ENCODE measurements around the gene RFTN1.

RFTN1 gene

DNA sequence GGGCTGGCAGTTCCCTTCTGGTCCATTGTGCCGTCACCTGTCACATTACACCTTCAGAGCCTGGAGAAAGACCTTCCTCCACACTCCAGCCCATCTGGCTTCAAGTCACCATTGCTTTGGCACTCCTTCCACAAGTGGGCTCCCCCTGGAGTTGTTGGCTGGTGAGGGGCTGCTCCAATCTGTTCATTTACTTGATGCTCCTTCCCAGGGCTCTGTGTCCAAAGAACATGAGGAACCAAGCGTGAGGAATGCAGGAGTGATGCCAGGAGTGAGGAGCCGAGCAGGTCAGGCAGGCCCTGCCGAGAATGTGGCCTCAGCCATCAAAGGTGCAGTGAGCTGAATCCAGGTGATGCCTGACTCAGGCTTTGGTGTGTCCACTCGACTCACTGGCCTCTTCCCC, 191.3 kb downstream of the RFTN1 start:
- peak; percentile 15 for DNase-seq (ENCODE audit: low read depth)
- TF ChIP-seq, protein P1, sequence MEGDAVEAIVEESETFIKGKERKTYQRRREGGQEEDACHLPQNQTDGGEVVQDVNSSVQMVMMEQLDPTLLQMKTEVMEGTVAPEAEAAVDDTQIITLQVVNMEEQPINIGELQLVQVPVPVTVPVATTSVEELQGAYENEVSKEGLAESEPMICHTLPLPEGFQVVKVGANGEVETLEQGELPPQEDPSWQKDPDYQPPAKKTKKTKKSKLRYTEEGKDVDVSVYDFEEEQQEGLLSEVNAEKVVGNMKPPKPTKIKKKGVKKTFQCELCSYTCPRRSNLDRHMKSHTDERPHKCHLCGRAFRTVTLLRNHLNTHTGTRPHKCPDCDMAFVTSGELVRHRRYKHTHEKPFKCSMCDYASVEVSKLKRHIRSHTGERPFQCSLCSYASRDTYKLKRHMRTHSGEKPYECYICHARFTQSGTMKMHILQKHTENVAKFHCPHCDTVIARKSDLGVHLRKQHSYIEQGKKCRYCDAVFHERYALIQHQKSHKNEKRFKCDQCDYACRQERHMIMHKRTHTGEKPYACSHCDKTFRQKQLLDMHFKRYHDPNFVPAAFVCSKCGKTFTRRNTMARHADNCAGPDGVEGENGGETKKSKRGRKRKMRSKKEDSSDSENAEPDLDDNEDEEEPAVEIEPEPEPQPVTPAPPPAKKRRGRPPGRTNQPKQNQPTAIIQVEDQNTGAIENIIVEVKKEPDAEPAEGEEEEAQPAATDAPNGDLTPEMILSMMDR (IDR thresholded peaks at IDR 0.05; ENCODE audit: insufficient read depth, low read depth, low read length, missing control alignments): no peak

GRCh38 chr3:16320711-16321110, 192.8 kb downstream of the RFTN1 start:
- TF ChIP-seq, protein P1 (IDR thresholded peaks at IDR 0.05; ENCODE audit: insufficient read depth, low read depth, low read length, missing control alignments): no peak
- H3K4me3 ChIP-seq (ENCODE audit: low read length): no peak overlapping the region

More for the DNA sequence above, 191.3 kb downstream of the RFTN1 start:
- H3K4me3 ChIP-seq (ENCODE audit: low read length): no peak overlapping the region

DNA sequence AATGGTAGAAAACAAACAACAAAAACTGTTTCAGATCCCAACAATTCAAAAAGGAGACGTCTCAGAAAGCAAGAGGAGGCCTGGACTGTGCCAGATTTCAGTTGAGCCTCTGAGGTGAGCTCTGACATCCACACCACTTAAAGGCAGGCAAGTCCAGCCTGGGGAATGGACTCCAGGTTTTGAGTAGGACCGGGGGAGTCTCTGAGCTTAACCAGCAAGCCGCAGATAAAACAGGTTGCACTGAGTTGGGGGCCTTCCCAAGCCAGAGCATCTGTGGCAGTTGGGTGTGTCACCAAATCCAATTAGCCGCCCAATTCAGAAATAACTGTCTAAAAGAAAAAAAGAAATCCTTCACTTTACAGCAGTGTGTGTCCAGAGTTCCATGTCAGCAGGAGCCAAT, 193.8 kb downstream of the RFTN1 start:
- DNase-seq (ENCODE audit: low read depth): no peak
- TF ChIP-seq, protein P1 (IDR thresholded peaks at IDR 0.05; ENCODE audit: insufficient read depth, low read depth, low read length, missing control alignments): no peak
- no peak overlapping the region for H3K4me3 ChIP-seq (ENCODE audit: low read length)

More at GRCh38 chr3:16320711-16321110, 192.8 kb downstream of the RFTN1 start:
- DNase-seq (ENCODE audit: low read depth): no peak

DNA sequence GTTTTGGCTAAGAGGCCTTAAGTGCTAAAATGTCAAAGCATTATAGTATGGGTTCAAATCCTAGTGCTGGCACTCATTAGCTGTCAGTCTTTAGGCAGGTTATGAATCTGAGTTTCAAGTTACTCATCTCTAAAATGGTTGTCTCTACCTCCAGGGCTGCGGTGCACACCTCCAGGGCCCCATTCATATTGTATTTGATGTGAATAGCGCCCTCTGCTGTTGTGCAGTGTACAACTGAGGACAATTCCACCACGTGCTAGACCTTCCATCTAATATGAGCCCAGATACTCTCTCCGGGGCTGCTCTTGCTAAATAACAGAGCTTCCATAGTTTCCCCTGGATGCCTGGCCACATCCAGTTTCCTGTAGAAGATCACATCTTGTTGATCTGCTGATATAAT, 194.2 kb downstream of the RFTN1 start:
- no peak overlapping the region for H3K4me3 ChIP-seq (ENCODE audit: low read length)
- peak; percentile 33 for DNase-seq (ENCODE audit: low read depth)
- TF ChIP-seq, protein P1 (IDR thresholded peaks at IDR 0.05; ENCODE audit: insufficient read depth, low read depth, low read length, missing control alignments): peak; percentile 13

DNA sequence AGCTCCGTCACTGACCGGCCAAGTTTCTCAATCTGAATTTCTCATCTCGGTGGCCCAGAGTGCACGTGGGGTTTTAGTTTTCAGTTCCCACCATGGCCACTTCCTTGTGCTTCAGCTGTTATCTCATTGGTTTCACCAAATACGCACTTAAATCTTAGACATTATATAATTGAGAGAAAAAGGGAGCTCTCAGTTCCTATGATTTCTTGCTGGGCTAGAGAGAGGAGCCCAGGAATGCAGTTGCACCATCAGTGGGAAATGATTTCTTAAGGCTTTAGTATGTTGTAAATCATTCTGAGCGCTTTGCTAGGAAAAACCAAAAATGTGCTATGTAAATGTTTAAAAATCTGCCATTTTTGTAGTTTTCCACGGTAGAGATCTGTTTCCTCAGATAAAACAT, 195.3 kb downstream of the RFTN1 start:
- no peak for DNase-seq (ENCODE audit: low read depth)
- no peak overlapping the region for H3K4me3 ChIP-seq (ENCODE audit: low read length)
- TF ChIP-seq, protein P1 (IDR thresholded peaks at IDR 0.05; ENCODE audit: insufficient read depth, low read depth, low read length, missing control alignments): no peak

DNA sequence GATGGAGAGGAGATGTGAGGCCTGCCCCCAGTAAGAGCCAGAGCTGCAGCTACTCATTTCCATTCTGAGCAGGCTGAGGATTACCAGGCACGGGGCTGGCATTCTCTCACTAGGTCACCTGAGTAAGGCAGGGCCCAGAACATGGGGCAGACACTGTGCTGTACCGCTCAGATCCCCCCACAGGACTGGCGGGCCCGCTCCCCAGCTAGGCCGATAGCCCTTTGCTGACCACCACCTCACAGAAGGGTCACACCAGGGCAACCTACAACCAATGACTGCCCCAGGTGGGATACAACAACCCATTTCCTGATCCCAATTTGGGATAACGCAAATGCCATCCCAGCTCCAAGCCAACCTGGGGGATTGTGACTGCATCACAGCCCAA, 195.9 kb downstream of the RFTN1 start:
- H3K4me3 ChIP-seq (ENCODE audit: low read length): no peak overlapping the region
- no peak for DNase-seq (ENCODE audit: low read depth)
- TF ChIP-seq, protein P1 (IDR thresholded peaks at IDR 0.05; ENCODE audit: insufficient read depth, low read depth, low read length, missing control alignments): no peak

- TF ChIP-seq, protein P1 (IDR thresholded peaks at IDR 0.05; ENCODE audit: insufficient read depth, low read depth, low read length, missing control alignments): no peak
- no peak overlapping the region for H3K4me3 ChIP-seq (ENCODE audit: low read length)
- no peak for DNase-seq (ENCODE audit: low read depth)
Observed at GRCh38 chr3:16316847-16317560, 196.5 kb downstream of the RFTN1 start.

Data from epithelial cell of esophagus (primary cell).